ENCODE data around the gene AP2A1. TPM values are rescaled to one million over a fixed set of nuclear protein-coding genes. Genes with fewer than 3 reads are reported as not detected.

Gene AP2A1
- total and polyA plus RNA-seq, 9 of the 15 experiments (the other 6 are each of a cell fraction or from before 2014, with no cell fraction given), result 0.55 to 150 (median 31.9) TPM

DNA sequence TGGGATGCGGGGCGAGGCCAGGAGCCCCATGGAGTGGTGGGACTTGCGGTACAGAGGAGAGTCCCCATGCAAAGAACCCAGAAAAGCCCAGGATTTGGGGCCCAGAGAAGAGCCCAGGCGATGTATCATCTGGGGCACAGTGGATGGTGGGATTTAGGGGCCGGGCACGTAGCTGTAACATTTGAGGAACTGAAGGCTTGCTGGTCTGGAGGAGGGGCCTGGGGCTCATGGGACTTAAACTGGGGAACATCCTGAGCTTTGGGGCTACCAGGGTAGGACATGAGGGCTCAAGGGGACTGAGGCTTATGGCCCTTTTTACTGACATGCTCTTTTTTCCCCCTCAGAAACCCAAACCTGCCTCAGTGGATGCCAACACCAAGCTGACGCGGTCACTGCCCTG lies 64.8 kb downstream of the AP2A1 start (continued):
- no peak for TF ChIP-seq MEF2D (tag; conservative IDR thresholded peaks at IDR 0.05; ENCODE audit: low read depth)
- TF ChIP-seq, protein P1, sequence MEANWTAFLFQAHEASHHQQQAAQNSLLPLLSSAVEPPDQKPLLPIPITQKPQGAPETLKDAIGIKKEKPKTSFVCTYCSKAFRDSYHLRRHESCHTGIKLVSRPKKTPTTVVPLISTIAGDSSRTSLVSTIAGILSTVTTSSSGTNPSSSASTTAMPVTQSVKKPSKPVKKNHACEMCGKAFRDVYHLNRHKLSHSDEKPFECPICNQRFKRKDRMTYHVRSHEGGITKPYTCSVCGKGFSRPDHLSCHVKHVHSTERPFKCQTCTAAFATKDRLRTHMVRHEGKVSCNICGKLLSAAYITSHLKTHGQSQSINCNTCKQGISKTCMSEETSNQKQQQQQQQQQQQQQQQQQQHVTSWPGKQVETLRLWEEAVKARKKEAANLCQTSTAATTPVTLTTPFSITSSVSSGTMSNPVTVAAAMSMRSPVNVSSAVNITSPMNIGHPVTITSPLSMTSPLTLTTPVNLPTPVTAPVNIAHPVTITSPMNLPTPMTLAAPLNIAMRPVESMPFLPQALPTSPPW (CRISPR knock-in tag; IDR thresholded peaks at IDR 0.05), result no peak
- TF ChIP-seq SOX6 (IDR thresholded peaks at IDR 0.05), result no peak

DNA sequence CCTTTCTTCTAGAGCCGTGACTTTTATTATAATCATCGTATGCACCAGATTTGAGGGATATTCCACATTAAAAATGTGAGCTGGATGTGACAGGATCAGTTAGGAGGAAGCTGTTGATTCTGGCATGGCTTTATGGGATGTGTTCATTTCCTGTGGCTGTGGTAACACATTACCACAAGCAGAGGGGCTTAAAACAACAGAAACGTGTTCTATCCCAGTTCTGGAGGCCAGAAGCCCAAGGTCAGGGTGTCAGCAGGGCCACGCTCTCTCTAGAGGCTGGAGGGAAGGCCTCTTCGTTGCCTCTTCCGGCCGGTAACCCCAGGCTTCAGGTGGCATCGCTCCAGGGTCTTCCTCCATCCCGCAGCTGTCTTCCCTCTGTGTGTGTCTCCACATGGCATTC lies 65.8 kb downstream of the AP2A1 start:
- peaks cover 0 to 20% of the 10 kb centered on the region in 2 experiments; a peak in 1 of 5 replicates for H3K4me1 ChIP-seq (replicated peaks in 1 of 2; ENCODE audit: control insufficient read depth in 2 of 2, insufficient read depth in 2 of 2, low read length in 2 of 2)
- DNase-seq (ENCODE audit: extremely low read depth in 1 of 4, low spot score in 3 of 4) (no peak), ATAC-seq (no peak), FAIRE-seq (no peak)
- H3K9ac ChIP-seq (ENCODE audit: insufficient read depth in 1 of 2, low read depth in 2 of 2, low read length in 2 of 2), result no peak overlapping the region
- TF ChIP-seq HIVEP1 (CRISPR knock-in tag; IDR thresholded peaks at IDR 0.05) (no peak), ARID2 (IDR thresholded peaks at IDR 0.05) (no peak), HEY1 (CRISPR knock-in tag; IDR thresholded peaks at IDR 0.05; ENCODE audit: borderline replicate concordance) (no peak), ZNF316 (IDR thresholded peaks at IDR 0.05) (no peak), HDAC1 (IDR thresholded peaks at IDR 0.05) (no peak), CTCFL (IDR thresholded peaks at IDR 0.05; ENCODE audit: borderline replicate concordance, insufficient read depth, low read depth, low read length, poor library complexity, severe bottlenecking) (no peak), MEF2D (tag; conservative IDR thresholded peaks at IDR 0.05; ENCODE audit: low read depth) (no peak), BRF1 (IDR thresholded peaks at IDR 0.05; ENCODE audit: borderline replicate concordance, extremely low read depth, insufficient read length) (no peak), SMAD1 (IDR thresholded peaks at IDR 0.05; ENCODE audit: low read depth, low read length, partially characterized antibody) (no peak), ZNF830 (CRISPR knock-in tag; IDR thresholded peaks at IDR 0.05) (no peak), ZNF347 (CRISPR knock-in tag; IDR thresholded peaks at IDR 0.05; ENCODE audit: low read depth) (no peak)
- H3K36me3 ChIP-seq (ENCODE audit: control insufficient read depth, insufficient read depth, low read length), result peaks cover 95% of the 10 kb centered on the region
- no peak overlapping the region for H3K4me2 ChIP-seq (ENCODE audit: insufficient read depth, low read length)
- peaks cover under 1% of the 10 kb centered on the region for H3K9me1 ChIP-seq (ENCODE audit: control insufficient read depth, insufficient read depth, low read length)
- H3K27ac ChIP-seq (ENCODE audit: extremely low read depth, low read depth, low read length), result no peak overlapping the region; the same call in 2 of the 3 replicates
- no peaks in the 10 kb centered on the region for H4K20me1 ChIP-seq (replicated peaks; ENCODE audit: control insufficient read depth, insufficient read depth, low read length)
- in situ Hi-C loops (cut with MboI) (no loop called here), intact Hi-C loops (cut with micrococcal nuclease) (no loop called here)
- H3K27me3 ChIP-seq (ENCODE audit: control insufficient read depth in 2 of 2, insufficient read depth in 2 of 2, low read length in 2 of 2), result no peaks in the 10 kb centered on the region
- WGBS (ENCODE audit: insufficient coverage, low coverage, missing lambda C conversion rate), result 83% methylated on average over 9 of the region's 9 CpGs
- ChIA-PET POLR2A (interaction anchor here (0.8 kb wide), 1 partner anchor 978 kb away, joined by 4 read pairs; no protein-coding TSS in a partner anchor), CTCF (ENCODE audit: low intra/inter-chr PET ratio) (no interaction called here)
- no peaks in the 10 kb centered on the region for H3K79me2 ChIP-seq (ENCODE audit: control insufficient read depth, insufficient read depth, low read length)
- H3K9me3 ChIP-seq (replicated peaks; ENCODE audit: control insufficient read depth, insufficient read depth, low read depth, low read length), result no peaks in the 10 kb centered on the region
- BruUV-seq (replicated peaks), result no TSS peak
- no peak overlapping the region for H2AFZ ChIP-seq (ENCODE audit: low read depth, low read length)
- no peak overlapping the region for H3K4me3 ChIP-seq
